GM18511 (cell line): ENCODE data around the gene ATXN7.

ENCODE experiments used
- ATAC-seq: cut with Tn5 transposase; IDR thresholded peaks from one replicate; pipeline ENCODE4 v1.9.1; 2021; ENCODE audit warnings: mild to moderate bottlenecking, moderate library complexity; ENCODE audit not compliant: unreplicated experiment

The ATXN7 gene

DNA sequence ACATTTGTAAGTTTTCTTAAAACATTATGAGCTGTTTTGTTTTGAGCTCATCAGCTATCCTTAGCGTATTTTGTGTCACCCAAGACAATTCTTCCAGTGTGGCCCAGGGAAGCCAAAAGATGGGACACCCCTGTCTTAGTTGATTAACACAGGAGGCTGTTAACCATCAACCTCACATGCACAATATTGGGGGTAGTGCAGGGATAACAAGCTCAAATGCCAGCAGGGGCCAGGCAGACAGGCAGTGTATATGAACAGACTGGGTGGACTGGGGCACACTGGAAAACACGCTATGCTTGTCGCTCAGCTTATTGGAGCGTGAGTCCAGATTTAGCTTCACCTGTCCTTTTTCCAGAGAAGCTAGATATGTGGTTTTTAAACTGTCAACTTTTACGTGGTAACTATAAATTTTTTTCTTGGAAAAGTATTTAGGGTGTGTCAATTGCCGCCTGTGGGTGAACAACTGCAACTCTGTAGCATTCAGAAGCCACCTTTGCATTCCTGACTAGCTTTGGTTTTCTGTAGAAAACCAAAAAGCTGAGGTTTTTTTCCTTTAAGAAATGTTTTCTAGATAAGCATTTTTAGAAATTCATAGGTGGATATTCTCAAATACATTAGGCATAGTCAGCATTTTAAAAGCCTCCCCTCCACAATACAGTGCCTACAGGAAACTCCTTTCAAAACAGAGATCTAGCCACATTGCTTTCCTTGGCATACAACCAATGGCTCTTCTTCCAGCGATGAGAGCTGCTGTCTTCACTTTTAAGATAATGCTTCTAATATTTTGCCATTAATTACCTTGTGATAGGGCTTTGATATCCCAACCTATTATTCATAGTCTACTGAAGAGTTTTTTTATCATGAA lies 145.1 kb downstream of the ATXN7 start:
- no peak for ATAC-seq

DNA sequence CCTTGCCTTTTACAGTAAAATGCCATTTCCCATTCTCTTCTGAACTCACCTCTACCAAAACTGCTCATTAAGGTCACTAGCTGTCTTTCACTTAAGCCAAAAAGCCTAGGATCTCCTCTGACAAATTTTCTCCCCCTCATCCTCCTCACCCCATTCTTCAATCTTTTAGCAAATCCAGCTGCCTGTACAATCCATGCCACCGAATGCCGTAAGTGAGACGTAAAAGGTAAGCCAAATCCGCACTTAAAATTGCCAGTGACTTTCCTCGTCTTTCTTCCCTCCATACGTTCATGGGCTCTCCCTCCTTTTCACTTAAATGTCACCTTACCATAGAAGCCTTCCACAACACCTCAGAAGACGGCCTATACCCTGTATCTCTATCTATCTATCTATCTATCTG lies 145.9 kb downstream of the ATXN7 start:
- ATAC-seq: no peak

GRCh38 chr3:64010199-64010598 lies 146.5 kb downstream of the ATXN7 start:
- no peak for ATAC-seq

DNA sequence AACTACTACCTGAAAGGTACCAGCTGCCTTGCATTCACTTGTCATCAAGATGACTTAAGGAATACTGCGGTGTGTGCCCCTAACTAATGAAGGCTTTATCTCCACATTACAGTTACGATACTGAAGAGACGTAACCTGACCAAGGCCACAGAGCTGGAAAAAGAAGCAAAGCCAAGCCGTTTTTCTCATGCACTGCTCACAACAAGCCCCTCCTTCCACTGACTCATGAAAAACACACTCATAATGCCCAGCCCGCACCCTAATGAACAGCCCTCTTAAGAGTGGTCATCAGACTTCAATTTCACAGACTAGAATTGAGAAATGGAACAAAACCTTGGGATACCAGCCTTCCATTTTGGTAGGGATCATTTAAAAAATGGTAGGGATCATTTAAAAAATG lies 148.0 kb downstream of the ATXN7 start:
- no peak for ATAC-seq

GRCh38 chr3:64016941-64017620 lies 153.4 kb downstream of the ATXN7 start:
- ATAC-seq: no peak

DNA sequence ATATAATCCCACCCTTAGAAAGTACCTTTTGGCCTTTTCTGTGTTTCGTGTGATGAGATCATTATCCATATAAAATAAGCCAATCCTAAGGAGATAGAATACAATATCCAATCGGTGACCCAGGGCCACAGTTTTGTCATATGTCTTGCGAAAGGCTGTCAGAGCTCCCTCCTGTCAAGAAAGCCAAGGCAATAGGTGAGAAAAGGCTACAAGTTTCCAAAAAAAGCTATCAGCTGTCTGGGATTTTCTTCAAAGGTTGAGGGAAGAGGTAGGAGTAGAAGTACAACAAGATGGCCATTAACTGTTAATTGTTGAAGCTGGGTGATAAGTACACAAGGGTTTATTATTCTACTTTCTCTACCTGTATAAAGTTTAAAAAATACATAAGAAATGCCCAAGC lies 155.6 kb downstream of the ATXN7 start:
- no peak for ATAC-seq

DNA sequence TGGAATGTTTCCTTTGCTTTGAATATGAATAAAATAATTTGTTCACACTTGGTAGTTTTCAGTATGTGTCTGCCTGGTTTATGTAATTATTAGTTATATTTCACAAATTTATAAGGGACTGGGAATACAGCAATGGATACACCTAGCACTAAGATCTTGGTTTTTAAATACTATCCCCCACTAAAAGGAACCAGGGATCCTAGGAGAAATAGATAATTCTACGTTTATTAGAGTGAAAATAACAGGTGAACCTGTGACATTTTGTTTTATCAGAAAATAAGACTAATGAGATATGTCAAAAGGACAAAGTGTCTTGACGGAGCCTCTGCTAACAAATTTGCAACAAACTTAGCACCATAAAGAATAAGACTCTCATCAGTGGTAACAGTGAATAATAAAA lies 156.2 kb downstream of the ATXN7 start:
- ATAC-seq: no peak

DNA sequence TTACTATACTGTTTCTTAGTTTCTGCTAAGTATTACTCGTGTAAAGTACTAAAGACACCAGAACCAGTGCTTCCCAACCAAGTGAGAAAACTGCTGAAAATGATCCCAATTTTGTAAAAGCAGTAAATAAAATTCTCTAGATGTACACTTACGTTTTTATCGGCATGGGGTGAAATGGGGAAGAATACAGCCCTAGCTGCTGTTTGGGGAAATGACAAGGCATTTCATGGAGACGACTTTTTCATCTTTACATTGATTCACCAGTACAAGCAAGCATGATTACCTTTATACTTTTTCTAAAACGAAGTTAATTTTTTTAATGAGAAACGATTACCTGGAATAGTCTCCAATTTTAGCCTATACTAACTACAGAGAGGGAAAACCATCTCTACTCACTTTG lies 158.3 kb downstream of the ATXN7 start:
- ATAC-seq: no peak

DNA sequence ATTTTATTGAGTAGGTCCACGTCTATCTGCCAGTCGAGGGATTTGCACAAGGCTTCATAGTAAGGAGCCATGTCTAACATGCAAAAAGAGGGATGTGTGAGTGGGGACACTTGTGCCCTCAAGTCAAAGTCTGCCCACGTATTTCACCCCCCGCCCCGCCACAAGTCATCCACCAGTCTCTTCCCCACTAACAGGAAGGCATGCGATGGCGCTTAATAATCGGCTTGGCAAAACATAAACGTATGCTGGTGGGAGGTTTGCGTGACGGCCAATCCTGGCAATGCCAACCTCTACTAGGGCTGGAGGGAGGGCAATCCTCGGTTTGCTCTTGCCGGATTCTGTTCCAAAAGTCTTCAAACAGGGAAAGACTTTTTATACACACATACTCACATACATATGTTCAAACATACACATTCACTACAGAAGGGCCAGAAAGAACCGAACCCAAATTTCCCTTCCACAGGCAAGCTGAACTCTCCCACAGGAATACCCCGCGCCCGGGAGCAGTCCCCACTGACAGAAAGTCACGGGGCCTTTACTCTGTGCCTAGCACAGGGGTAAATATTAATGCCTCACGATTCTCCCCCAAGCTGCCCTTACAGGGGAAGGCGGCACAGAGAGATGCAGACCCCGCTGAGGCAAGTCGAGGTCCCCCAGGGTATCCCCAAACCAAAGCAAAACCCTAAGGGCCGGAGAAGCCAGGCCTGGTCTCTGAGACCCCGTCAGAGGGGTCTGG lies 159.0 kb downstream of the ATXN7 start:
- peak; percentile 13 for ATAC-seq

DNA sequence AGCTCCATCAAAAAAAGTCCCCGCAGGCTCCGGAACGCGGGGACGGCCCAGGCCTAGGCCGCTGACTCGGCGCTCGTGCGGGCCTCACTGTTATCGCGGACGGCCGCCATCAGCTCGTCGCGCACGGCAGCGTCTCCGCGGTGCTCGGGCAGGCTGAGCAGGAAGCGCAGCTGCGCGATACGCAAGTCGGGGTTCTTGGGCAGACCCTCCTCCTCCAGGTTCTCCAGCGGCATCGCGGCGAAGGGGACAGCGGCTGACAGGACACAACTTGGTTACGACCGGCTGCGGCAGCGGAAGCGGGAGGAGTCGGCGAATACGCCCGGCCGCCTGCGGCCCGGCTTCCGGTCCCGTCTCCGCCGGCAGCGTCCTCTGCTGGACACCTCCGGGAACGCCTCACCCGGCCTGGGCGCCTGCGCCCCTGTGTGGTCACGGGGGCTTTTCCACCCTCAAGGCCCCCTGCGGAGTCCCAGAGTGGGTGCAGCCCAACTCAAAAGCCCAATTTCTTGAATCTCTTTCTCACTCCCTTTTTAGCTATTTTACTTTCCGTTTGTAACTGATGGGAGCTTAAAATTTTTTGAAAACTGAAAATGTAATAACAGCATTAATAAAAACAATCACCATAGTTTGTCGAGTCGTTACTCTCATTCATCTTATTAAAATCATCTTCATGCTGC lies 159.7 kb downstream of the ATXN7 start, which contains the start of gene PSMD6:
TSS of gene PSMD6 (minus strand) at position 308 of the 674 bp plus-strand sequence. CDS start at position 233, 75 bp downstream.
- ATAC-seq: peak; percentile 97

DNA sequence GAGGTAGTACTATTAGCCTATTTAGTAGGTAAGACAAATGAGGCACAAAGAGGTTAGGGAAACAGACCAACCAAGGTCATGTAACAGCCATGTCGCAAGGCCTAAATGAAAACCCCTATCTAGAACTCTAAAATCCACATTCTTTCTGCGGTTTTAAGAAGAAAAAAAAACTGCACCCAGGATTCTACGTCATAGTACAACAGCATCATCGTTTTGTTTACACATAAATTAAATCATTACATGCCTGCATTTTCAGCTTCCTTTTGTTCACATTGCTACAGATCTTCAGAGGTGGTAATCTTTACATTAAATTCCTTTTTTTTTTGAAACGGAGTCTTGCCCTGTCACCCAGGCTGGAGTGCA lies 160.2 kb downstream of the ATXN7 start:
- ATAC-seq: peak; percentile 10

- ATAC-seq: no peak
These were observed 162.7 kb downstream of the ATXN7 start for GRCh38 chr3:64026346-64026745.

GRCh38 chr3:64027658-64028057 lies 164.0 kb downstream of the ATXN7 start:
- ATAC-seq: no peak

DNA sequence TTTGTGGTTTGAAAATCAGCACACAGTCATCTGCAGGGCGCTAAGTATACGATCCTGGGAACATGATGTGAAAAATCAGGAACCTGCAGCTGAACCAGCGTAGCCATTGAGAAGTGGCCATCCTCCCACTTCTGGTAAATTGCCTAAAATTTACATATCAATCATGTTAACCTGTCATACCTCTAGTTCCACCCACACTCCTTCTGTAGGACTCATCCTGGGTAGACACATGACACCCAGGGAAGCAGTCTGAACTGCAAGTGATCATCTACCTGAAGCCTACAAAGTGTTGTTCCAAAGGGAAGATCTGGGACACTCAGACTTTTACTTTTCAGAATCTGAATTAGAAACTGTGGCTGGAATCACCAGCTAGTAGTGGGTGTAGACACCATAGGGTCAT lies 165.1 kb downstream of the ATXN7 start:
- no peak for ATAC-seq

DNA sequence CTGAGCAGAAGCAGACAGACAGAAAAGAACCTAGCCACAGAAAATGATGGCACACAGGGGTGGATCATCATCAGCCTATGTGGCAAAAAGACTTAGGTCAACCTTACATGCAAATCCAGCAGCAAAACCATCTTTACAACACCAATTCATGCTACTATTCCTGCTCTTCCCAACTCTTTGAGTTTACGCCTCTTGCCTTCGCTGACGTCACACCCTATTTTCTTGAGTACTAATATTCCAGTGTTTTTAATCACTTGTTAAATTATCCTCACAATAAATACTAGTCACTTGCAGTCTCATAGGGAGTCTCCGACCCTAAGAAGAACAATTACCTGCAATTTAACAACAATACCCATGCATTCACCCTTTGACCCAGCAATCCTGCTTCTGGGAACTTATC lies 165.6 kb downstream of the ATXN7 start:
- ATAC-seq: no peak

DNA sequence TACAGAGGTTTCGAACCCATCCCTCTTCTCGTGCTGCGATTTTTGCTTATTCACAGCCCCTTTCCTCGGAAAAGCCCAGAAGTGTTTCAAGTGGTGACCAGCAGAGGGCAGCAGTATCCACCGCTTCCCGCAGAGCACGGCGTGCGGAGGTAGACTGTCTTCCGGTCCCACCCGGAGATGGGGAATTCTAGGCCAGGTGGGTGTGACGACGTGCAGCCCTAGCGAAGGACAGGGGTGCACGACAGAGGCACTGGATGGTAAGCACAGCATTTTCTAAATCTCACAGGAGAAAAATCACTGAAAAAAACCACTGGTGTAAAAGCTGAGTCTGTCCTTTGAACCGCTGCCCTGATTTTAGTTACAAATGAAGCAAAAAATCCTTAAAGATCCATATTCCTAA lies 167.1 kb downstream of the ATXN7 start:
- ATAC-seq: peak; percentile 97

GRCh38 chr3:64031540-64032508 lies 168.2 kb downstream of the ATXN7 start:
- no peak for ATAC-seq

- no peak for ATAC-seq
These were observed 169.4 kb downstream of the ATXN7 start for GRCh38 chr3:64033069-64033468.

DNA sequence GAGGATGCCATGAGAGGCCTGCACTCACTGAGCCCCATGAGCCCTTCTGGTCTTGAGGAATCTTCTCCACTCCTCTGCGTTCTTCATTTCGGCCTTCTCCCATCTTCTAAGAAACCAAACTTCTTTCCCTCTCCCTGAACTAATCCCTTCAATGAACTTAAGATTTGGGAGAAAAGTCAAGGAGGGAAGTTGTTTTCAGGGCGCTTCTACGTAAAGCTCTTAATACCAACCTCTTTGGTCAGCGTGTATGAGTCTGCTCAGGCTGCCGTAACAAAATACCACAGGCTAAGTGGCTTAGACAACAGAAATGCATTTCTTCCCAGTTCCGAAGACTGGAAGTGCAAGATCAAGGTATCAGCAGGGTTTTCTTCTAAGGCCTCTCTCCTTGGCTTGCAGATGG lies 173.4 kb downstream of the ATXN7 start:
- ATAC-seq: no peak

GRCh38 chr3:64038253-64038767 lies 174.6 kb downstream of the ATXN7 start:
- ATAC-seq: no peak
